ENCODE results near the gene DAPK1.

DNA sequence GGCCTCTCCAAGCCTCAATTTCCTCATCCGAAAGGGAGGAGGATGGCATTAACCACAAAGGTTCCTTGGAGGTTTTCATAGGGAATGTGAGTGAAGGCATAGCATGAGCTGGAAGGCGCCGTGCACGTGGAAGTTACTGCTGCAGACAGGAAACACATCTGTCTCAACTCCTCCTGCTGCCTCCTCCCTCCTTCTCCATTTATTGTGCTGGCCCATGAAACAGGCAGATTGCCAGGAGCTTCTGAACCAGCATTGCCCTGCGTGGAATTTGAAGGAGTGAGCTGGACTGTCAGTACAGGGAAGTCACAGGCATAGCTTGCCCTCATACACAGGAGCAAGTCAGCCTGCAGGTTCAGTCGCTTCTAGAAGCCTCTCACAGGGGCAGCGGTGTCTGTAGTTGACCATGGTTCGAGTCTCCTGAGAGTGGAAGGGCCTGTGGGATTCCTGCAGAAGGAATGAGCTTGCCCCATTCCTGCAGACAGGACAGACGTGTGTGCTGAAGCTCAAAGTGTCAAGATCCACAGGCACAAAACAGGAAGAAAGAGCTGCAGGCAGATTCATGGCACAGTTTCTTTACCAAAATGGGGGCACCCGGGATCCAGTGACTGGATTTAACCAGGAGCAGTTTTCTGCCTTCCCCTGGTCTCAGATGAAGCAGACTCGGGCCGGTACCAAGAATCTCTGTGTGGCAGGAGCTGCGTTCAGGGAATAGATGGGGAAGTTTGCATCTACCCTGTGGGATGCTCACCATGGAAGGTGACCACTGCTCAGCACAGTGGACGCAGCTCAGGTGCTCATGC, 179.5 kb downstream of the DAPK1 start:
- TF ChIP-seq, protein P1, sequence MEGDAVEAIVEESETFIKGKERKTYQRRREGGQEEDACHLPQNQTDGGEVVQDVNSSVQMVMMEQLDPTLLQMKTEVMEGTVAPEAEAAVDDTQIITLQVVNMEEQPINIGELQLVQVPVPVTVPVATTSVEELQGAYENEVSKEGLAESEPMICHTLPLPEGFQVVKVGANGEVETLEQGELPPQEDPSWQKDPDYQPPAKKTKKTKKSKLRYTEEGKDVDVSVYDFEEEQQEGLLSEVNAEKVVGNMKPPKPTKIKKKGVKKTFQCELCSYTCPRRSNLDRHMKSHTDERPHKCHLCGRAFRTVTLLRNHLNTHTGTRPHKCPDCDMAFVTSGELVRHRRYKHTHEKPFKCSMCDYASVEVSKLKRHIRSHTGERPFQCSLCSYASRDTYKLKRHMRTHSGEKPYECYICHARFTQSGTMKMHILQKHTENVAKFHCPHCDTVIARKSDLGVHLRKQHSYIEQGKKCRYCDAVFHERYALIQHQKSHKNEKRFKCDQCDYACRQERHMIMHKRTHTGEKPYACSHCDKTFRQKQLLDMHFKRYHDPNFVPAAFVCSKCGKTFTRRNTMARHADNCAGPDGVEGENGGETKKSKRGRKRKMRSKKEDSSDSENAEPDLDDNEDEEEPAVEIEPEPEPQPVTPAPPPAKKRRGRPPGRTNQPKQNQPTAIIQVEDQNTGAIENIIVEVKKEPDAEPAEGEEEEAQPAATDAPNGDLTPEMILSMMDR (IDR thresholded peaks at IDR 0.05; ENCODE audit: poor library complexity) = no peak
- no peak for TF ChIP-seq EZH2 (IDR thresholded peaks at IDR 0.05; ENCODE audit: borderline replicate concordance)
- no peak for TF ChIP-seq EZH2phosphoT487 (IDR thresholded peaks at IDR 0.05; ENCODE audit: low read depth, severe bottlenecking, unreplicated experiment)
